Neutrophil (primary cell): ENCODE results near the gene CUL3.

Experiments used
- H3K27ac ChIP-seq: fragments of 200-600 bp; sonication (generic); 2 replicates; pipeline ENCODE4 v1.5.1; 2016; ENCODE audit warnings: mild to moderate bottlenecking, moderate library complexity
- H3K27me3 ChIP-seq: fragments of 200-600 bp; sonication (generic); 2 replicates; pipeline ENCODE4 v1.6.0; 2016; ENCODE audit warnings: mild to moderate bottlenecking
- H3K36me3 ChIP-seq: fragments of 200-600 bp; sonication (generic); 2 replicates; pipeline ENCODE4 v1.5.1; 2017
- H3K4me1 ChIP-seq, 2 experiments: fragments of 200-600 bp in 1 of 2; sonication (generic) in 1 of 2; 1 replicate in 1 of 2; 2 replicates in 1 of 2; pipeline versions ENCODE4 v1.5.1 to v1.6.1; 2013 to 2016; ENCODE audit warnings: low read depth in 1 of 2, low read length in 1 of 2, mild to moderate bottlenecking in 1 of 2, moderate library complexity in 1 of 2; ENCODE audit not compliant: control insufficient read depth in 1 of 2, insufficient read depth in 1 of 2
- H3K4me3 ChIP-seq, 2 experiments: fragments of 200-600 bp in 1 of 2; sonication (generic) in 1 of 2; 1 replicate in 1 of 2; 2 replicates in 1 of 2; pipeline ENCODE4 v1.5.1; 2013 to 2016; ENCODE audit warnings: low read depth in 1 of 2, low read length in 1 of 2, mild to moderate bottlenecking in 1 of 2, moderate library complexity in 1 of 2
- H3K9me3 ChIP-seq: fragments of 200-600 bp; sonication (generic); 2 replicates; pipeline ENCODE4 v1.5.1; 2016
- CTCF ChIP-seq: fragments of 200-600 bp; sonication (generic); IDR thresholded peaks from 2 replicates; pipeline ENCODE4 v1.5.1; 2016; ENCODE audit warnings: antibody characterized with exemption

The CUL3 gene

GRCh38 chr2:224569654-224570053 lies 15.5 kb downstream of the CUL3 start:
- no peak overlapping the region for H3K27ac ChIP-seq
- no peaks in the 10 kb centered on the region for H3K27me3 ChIP-seq
- no peaks in the 10 kb centered on the region for H3K9me3 ChIP-seq
- TF ChIP-seq CTCF: no peak
- no peaks in the 10 kb centered on the region for H3K36me3 ChIP-seq
- peaks cover 20 to 24% of the 10 kb centered on the region in 2 experiments for H3K4me1 ChIP-seq
- H3K4me3 ChIP-seq: no peak overlapping the region

- no peaks in the 10 kb centered on the region for H3K27me3 ChIP-seq
- H3K4me3 ChIP-seq: no peak overlapping the region
- H3K27ac ChIP-seq: no peak overlapping the region
- H3K4me1 ChIP-seq: peaks cover 6 to 20% of the 10 kb centered on the region in 2 experiments
- H3K9me3 ChIP-seq: no peaks in the 10 kb centered on the region
- no peaks in the 10 kb centered on the region for H3K36me3 ChIP-seq
- no peak for TF ChIP-seq CTCF
These were observed 19.6 kb downstream of the CUL3 start for GRCh38 chr2:224565452-224566035.

GRCh38 chr2:224563537-224563936 lies 21.6 kb downstream of the CUL3 start:
- no peak overlapping the region for H3K27ac ChIP-seq
- no peak for TF ChIP-seq CTCF
- H3K27me3 ChIP-seq: no peaks in the 10 kb centered on the region
- H3K4me3 ChIP-seq: no peak overlapping the region
- H3K36me3 ChIP-seq: no peaks in the 10 kb centered on the region
- peaks cover 0 to 7% of the 10 kb centered on the region in 2 experiments for H3K4me1 ChIP-seq
- H3K9me3 ChIP-seq: no peaks in the 10 kb centered on the region

- no peak overlapping the region for H3K27ac ChIP-seq
- no peak for TF ChIP-seq CTCF
- peaks cover 0 to 7% of the 10 kb centered on the region in 2 experiments for H3K4me1 ChIP-seq
- no peaks in the 10 kb centered on the region for H3K36me3 ChIP-seq
- H3K4me3 ChIP-seq: no peak overlapping the region
- no peaks in the 10 kb centered on the region for H3K27me3 ChIP-seq
- H3K9me3 ChIP-seq: no peaks in the 10 kb centered on the region
These were observed 22.3 kb downstream of the CUL3 start for GRCh38 chr2:224562831-224563230.

- TF ChIP-seq CTCF: no peak
- no peaks in the 10 kb centered on the region for H3K36me3 ChIP-seq
- no peaks in the 10 kb centered on the region for H3K9me3 ChIP-seq
- H3K4me3 ChIP-seq: no peak overlapping the region
- no peaks in the 10 kb centered on the region for H3K27me3 ChIP-seq
- no peak overlapping the region for H3K27ac ChIP-seq
- peaks cover 0 to 7% of the 10 kb centered on the region in 2 experiments for H3K4me1 ChIP-seq
These were observed 23.7 kb downstream of the CUL3 start for GRCh38 chr2:224561234-224562005.
